H1 (cell line): ENCODE results near the gene INTS1.

Experiments used
- POLR2A ChIP-seq, 2 experiments: IDR thresholded peaks; 1 replicate in 1 of 2; 2 replicates in 1 of 2; pipeline ENCODE4 v1.6.1; 2011; ENCODE audit warnings: low read depth in 2 of 2, low read length in 2 of 2, mild to moderate bottlenecking in 2 of 2; ENCODE audit errors: control extremely low read depth in 1 of 2
- RAD21 ChIP-seq, 2 experiments: IDR thresholded peaks in 1 of 2; conservative IDR thresholded peaks in 1 of 2; 2 replicates each; pipeline ENCODE4 v1.6.1; 2011; ENCODE audit warnings: low read depth in 2 of 2, low read length in 2 of 2, improper control_type of control experiment in 1 of 2, inconsistent platforms in 1 of 2, mild to moderate bottlenecking in 1 of 2, moderate library complexity in 1 of 2
- SRF ChIP-seq: IDR thresholded peaks from 2 replicates; pipeline ENCODE4 v1.6.1; 2011; ENCODE audit warnings: mild to moderate bottlenecking, low read depth, low read length, moderate library complexity
- ZNF274 ChIP-seq: IDR thresholded peaks from 2 replicates; pipeline ENCODE4 v1.7.0; 2012; ENCODE audit warnings: low read length, borderline replicate concordance; ENCODE audit errors: extremely low read depth

DNA sequence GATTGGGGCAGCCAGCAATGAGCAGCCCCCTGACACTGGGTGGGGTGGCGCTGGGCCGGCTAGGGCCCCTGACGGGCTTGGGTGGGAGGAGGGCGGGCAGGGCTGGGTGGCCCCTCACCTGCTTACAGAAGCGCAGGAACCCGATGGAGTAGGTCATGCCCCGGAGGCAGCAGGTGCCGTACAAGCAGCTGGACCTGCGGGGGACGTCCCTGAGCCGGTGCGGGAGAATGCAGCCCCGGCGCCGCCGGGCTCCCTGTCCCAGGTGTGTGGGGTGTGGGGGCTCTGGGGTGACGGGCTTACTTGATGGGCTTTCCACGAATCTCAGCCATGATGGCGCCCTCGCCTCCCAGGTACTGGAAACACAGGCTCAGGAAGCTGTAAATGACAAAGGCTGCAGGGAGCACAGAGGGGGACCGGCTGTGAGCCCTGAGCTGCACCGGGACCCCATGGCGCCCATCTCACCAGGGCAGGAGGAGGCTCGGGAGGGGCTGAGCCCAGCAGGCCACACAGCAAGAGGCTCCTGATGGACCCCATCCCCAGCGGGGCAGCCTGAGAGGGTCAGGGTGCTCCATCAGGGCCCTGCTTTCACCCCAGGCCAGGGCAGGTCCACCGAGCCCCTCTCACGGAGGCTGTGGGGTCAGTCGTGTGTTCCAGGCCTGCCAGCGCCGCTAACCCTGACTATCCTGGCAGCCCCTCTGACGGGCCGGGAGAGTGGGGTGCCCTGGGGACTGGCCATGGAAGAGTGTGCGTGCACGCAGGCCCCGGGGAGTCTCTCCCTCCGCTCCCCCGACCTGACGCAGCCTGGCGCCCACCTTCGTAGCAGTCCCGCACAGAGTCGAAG is 46.0 kb upstream of the INTS1 start:
- no peak for TF ChIP-seq POLR2A (IDR thresholded peaks at IDR 0.05; ENCODE audit: control extremely low read depth in 1 of 2, low read depth in 2 of 2, low read length in 2 of 2)
- no peak for TF ChIP-seq SRF
- TF ChIP-seq ZNF274, result no peak
- TF ChIP-seq RAD21 (IDR thresholded peaks at IDR 0.05 in 1 of 2, conservative IDR thresholded peaks at IDR 0.05 in 1 of 2; ENCODE audit: low read depth in 2 of 2, low read length in 2 of 2), result no peak
